Gastrocnemius medialis (tissue), 4 donors: ENCODE data around the gene NFE2L3. TPM values are rescaled to one million over a fixed set of nuclear protein-coding genes. Genes with fewer than 3 reads are reported as not detected.
"Not testable (repeated sequence)": the region's sequence is repeated elsewhere in the genome, so short reads cannot be mapped to it uniquely, and the experiment has no call there.

ENCODE experiments used
- ATAC-seq, 2 donors: fragments of 150-250 bp; one replicate each; pipeline ENCODE4 v1.9.1; 2016
- DNase-seq, 2 donors: peaks; one replicate each; pipeline ENCODE4 v3.0.0-alpha.2; 2019
- H3K27ac ChIP-seq, 4 donors: fragments of 200-600 bp; sonication (generic); 1 replicate in 1 of 4; 2 replicates in 3 of 4; pipeline ENCODE4 v1.5.1; 2016 to 2018; ENCODE audit warnings: mild to moderate bottlenecking in 2 of 4, moderate library complexity in 1 of 4
- H3K27me3 ChIP-seq, 3 donors: fragments of 200-600 bp; sonication (generic) in 2 of 3; 1 replicate in 1 of 3; 2 replicates in 2 of 3; pipeline versions ENCODE4 v1.5.1 to v1.6.0; 2016 to 2019; ENCODE audit warnings: mild to moderate bottlenecking in 1 of 3, moderate library complexity in 1 of 3
- H3K36me3 ChIP-seq, 2 donors: fragments of 200-600 bp; sonication (generic) in 1 of 2; one replicate each; pipeline ENCODE4 v1.5.1; 2017 to 2018
- H3K4me1 ChIP-seq, 2 donors: fragments of 200-600 bp; sonication (generic) in 1 of 2; one replicate each; pipeline ENCODE4 v1.5.1; 2016 to 2017; ENCODE audit warnings: mild to moderate bottlenecking in 2 of 2
- H3K4me3 ChIP-seq, 4 donors: fragments of 200-600 bp; sonication (generic) in 3 of 4; 1 replicate in 1 of 4; 2 replicates in 3 of 4; pipeline ENCODE4 v1.5.1; 2016 to 2019; ENCODE audit warnings: mild to moderate bottlenecking in 2 of 4
- H3K9me3 ChIP-seq, 3 donors: fragments of 200-600 bp; sonication (generic) in 2 of 3; 1 replicate in 1 of 3; 2 replicates in 2 of 3; pipeline ENCODE4 v1.5.1; 2016 to 2019
- POLR2A ChIP-seq, 2 donors: fragments of 450-650 bp; IDR thresholded peaks; one replicate each; pipeline ENCODE4 v1.6.1; 2017; ENCODE audit warnings: antibody characterized with exemption in 2 of 2, mild to moderate bottlenecking in 2 of 2, moderate library complexity in 2 of 2
- in situ Hi-C, 4 donors: fragments of 200-750 bp; cut with MboI; loops; one replicate each; pipeline versions ENCODE4 v1.15.0 to v1.8.0; 2017; ENCODE audit warnings: low sequenced_read_pairs in 4 of 4
- intact Hi-C: fragments of 100-400 bp; cut with DNase I; formaldehyde crosslinking; loops from one replicate; pipeline ENCODE4 v1.15.1; 2023; ENCODE audit warnings: low total_unique reads
- total RNA-seq, 4 donors: library from RNA; depleted of rRNA; stranded (reverse); fragments of >200 nt; gene quantifications; one replicate each; pipeline versions ENCODE4 v1.1.0 to v1.2.3, GENCODE V29; 2016
- TF ChIP-seq, protein P1 (sequence below), 5 experiments: fragments of 450-650 bp in 3 of 5; fragments of 200-600 bp in 2 of 5; sonication (generic) in 2 of 5; IDR thresholded peaks in 4 of 5; conservative IDR thresholded peaks in 1 of 5; 1 replicate in 4 of 5; 2 replicates in 1 of 5; pipeline ENCODE4 v1.5.1; 2016 to 2019; ENCODE audit warnings: antibody characterized with exemption in 5 of 5, mild to moderate bottlenecking in 3 of 5, moderate library complexity in 3 of 5

The NFE2L3 gene
- total RNA-seq, 4 donors from 2014 or later: 1.1 to 6.2 (median 1.7) TPM

DNA sequence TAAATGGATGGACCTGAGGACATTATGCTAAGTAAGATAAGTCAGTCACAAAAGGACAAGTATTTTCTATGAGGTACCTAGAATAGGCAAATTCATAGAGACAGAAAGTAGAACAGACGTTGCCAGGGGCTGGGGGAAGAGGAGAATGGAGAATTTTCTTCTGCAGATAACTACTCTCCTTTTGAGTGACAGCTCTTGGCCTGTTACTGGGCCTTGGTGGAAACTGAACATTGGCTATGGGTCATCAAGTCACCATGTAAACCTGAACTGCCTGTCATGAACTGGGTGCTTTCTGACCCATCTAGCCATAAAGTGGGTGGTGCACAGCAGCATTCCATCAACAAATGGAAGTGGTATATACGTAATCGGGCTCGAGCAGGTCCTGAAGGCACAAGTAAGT lies 29.3 kb upstream of the NFE2L3 start:
- Histone ChIP-seq H3K4me3 (no peak overlapping the region), H3K4me1 (no peaks in the 10 kb centered on the region), H3K27ac (no peak overlapping the region), H3K36me3 (no peaks in the 10 kb centered on the region), H3K27me3 (peaks cover 0 to 4% (median 0%) of the 10 kb centered on the region in 3 donors), H3K9me3 (no peaks in the 10 kb centered on the region)
- TF ChIP-seq, protein P1, sequence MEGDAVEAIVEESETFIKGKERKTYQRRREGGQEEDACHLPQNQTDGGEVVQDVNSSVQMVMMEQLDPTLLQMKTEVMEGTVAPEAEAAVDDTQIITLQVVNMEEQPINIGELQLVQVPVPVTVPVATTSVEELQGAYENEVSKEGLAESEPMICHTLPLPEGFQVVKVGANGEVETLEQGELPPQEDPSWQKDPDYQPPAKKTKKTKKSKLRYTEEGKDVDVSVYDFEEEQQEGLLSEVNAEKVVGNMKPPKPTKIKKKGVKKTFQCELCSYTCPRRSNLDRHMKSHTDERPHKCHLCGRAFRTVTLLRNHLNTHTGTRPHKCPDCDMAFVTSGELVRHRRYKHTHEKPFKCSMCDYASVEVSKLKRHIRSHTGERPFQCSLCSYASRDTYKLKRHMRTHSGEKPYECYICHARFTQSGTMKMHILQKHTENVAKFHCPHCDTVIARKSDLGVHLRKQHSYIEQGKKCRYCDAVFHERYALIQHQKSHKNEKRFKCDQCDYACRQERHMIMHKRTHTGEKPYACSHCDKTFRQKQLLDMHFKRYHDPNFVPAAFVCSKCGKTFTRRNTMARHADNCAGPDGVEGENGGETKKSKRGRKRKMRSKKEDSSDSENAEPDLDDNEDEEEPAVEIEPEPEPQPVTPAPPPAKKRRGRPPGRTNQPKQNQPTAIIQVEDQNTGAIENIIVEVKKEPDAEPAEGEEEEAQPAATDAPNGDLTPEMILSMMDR (IDR thresholded peaks at IDR 0.05 in 4 of 5, conservative IDR thresholded peaks at IDR 0.05 in 1 of 5): no peak
- no peak for TF ChIP-seq POLR2A (IDR thresholded peaks at IDR 0.05)
- DNase-seq: no peak
- intact Hi-C loops: no loop called here
- in situ Hi-C loops: no loop called here
- no peak for ATAC-seq

DNA sequence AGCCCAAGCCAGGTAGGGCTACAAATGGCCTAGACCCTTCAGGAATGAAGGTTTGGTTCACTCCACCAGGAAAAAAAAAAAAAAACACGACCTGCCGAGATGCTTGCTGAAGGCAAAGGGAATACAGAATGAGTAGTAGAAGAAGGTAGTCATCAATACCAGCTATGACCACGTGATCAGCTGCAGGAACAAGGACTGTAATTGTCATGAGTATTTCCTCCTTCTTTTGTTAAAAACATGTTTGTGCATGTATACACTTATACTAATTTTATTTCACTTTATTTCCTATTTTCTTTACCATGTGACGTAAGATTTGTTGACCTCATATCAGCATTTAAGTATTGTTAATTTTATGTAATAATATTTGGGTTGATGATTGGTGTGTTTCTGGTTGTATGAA lies 27.2 kb upstream of the NFE2L3 start:
- H3K36me3 ChIP-seq, H3K4me1 ChIP-seq, H3K4me3 ChIP-seq, H3K27me3 ChIP-seq, in situ Hi-C loops, H3K9me3 ChIP-seq, H3K27ac ChIP-seq, intact Hi-C loops, DNase-seq, ATAC-seq: not testable (repeated sequence)

DNA sequence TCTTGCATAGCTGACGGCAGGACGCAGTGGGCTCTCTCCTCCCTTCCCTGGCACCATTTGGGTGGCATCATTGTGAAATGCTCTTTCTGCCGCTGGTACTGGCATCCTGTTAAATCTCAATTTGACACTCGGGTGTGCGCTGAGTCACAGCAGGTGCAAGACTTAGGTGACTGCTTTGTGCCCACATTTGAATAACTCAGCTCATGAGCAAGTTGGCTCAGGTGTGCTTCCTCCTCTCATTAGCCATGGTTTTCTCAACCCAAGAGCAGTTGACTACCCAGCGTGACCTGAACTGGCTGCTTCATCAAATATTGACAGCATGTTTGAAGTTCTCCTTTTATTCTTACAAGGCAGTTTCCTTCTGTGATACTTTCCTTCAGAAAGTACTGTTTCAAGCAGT lies 24.6 kb upstream of the NFE2L3 start:
- H3K27me3 ChIP-seq: no peaks in the 10 kb centered on the region
- intact Hi-C loops: no loop called here
- H3K4me3 ChIP-seq: no peak overlapping the region
- no peaks in the 10 kb centered on the region for H3K36me3 ChIP-seq
- no peak for ATAC-seq
- TF ChIP-seq POLR2A (IDR thresholded peaks at IDR 0.05): no peak
- TF ChIP-seq, protein P1 (IDR thresholded peaks at IDR 0.05 in 4 of 5, conservative IDR thresholded peaks at IDR 0.05 in 1 of 5): no peak
- H3K4me1 ChIP-seq: no peaks in the 10 kb centered on the region
- H3K27ac ChIP-seq: no peak overlapping the region
- in situ Hi-C loops: no loop called here
- no peaks in the 10 kb centered on the region for H3K9me3 ChIP-seq
- no peak for DNase-seq

DNA sequence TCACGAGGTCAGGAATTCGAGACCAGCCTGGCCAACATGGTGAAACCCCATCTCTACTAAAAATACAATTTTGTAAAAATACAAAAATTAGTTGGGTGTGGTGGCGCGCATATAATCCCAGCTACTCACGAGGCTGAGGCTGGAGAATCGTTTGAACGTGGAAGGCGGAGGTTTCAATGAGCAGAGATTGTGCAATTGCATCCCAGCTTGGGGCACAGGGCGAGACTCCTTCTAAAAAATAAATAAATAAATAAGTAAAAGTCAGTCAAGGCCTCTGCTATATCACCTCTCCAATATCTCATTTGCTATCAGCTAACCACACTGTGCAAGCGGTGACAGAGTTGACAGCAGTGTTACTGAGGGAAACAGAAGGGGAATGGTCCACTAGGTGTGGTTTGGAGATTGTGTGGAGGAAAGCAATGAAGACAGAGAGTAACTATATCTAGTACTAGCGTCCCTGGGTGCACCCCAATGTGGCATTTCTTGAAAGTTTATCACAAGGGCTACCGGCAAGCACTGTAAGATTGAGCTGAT lies 20.9 kb upstream of the NFE2L3 start:
- ATAC-seq (no peak), DNase-seq (no peak)
- Histone ChIP-seq H3K9me3 (no peaks in the 10 kb centered on the region), H3K4me1 (no peaks in the 10 kb centered on the region), H3K27ac (no peak overlapping the region), H3K4me3 (no peak overlapping the region), H3K36me3 (no peaks in the 10 kb centered on the region), H3K27me3 (no peaks in the 10 kb centered on the region)
- in situ Hi-C loops: no loop called here
- TF ChIP-seq POLR2A (IDR thresholded peaks at IDR 0.05): no peak
- TF ChIP-seq, protein P1 (IDR thresholded peaks at IDR 0.05 in 4 of 5, conservative IDR thresholded peaks at IDR 0.05 in 1 of 5): no peak
- intact Hi-C loops: no loop called here

DNA sequence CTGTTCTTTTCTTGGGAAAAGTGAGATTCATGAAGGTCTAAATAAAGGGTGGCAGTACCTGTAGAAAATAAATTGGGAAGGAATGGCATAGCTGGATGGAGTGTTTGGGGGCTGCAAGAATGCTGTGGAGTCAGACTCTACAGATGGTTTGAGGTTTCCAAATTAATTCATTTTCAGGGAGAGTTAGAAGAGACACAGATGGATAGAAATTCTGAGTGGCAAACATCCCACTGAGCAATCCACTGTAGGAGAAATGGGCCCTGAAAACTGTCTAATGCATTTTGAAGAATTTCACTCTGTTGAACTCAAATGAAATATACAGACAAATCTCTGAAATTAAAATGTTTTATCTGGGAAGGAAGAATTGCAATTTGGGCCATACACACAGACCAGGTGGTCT lies 16.9 kb upstream of the NFE2L3 start:
- DNase-seq (no peak), ATAC-seq (no peak)
- no peaks in the 10 kb centered on the region for H3K36me3 ChIP-seq
- no peak overlapping the region for H3K4me3 ChIP-seq
- intact Hi-C loops (no loop called here), in situ Hi-C loops (no loop called here)
- TF ChIP-seq, protein P1 (IDR thresholded peaks at IDR 0.05 in 4 of 5, conservative IDR thresholded peaks at IDR 0.05 in 1 of 5): no peak
- no peak for TF ChIP-seq POLR2A (IDR thresholded peaks at IDR 0.05)
- H3K27ac ChIP-seq: no peak overlapping the region
- H3K4me1 ChIP-seq: no peaks in the 10 kb centered on the region
- H3K9me3 ChIP-seq: no peaks in the 10 kb centered on the region
- H3K27me3 ChIP-seq: no peaks in the 10 kb centered on the region
